Measurements from ENCODE around the gene SPRED2.
A peak's percentile ranks its signal among the peaks of the same experiment; 100 is the strongest.

The SPRED2 gene

DNA sequence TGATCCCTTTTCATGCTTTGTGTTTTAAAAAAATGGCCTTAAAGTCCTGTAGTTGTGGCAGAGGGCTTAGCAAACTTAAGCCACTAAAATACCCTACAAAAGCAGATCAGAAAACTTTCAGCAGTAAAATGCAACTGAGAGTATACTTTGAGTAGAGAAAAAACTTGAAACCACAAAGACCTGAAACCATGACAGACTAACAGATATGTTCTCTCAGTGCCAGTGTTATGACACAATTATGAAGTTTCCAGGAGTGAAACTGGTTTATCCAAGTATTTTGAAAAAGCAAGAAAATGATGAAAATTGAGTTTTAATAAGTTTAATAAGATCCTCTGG is 74.5 kb downstream of the SPRED2 start:
- TF ChIP-seq, protein P1, sequence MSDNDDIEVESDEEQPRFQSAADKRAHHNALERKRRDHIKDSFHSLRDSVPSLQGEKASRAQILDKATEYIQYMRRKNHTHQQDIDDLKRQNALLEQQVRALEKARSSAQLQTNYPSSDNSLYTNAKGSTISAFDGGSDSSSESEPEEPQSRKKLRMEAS (IDR thresholded peaks at IDR 0.05; ENCODE audit: low read depth, low read length): no peak
- TF ChIP-seq, protein P2, sequence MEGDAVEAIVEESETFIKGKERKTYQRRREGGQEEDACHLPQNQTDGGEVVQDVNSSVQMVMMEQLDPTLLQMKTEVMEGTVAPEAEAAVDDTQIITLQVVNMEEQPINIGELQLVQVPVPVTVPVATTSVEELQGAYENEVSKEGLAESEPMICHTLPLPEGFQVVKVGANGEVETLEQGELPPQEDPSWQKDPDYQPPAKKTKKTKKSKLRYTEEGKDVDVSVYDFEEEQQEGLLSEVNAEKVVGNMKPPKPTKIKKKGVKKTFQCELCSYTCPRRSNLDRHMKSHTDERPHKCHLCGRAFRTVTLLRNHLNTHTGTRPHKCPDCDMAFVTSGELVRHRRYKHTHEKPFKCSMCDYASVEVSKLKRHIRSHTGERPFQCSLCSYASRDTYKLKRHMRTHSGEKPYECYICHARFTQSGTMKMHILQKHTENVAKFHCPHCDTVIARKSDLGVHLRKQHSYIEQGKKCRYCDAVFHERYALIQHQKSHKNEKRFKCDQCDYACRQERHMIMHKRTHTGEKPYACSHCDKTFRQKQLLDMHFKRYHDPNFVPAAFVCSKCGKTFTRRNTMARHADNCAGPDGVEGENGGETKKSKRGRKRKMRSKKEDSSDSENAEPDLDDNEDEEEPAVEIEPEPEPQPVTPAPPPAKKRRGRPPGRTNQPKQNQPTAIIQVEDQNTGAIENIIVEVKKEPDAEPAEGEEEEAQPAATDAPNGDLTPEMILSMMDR (IDR thresholded peaks at IDR 0.05; ENCODE audit: low read depth, low read length): no peak
- TF ChIP-seq MYC (IDR thresholded peaks at IDR 0.05; ENCODE audit: low read depth, low read length) (no peak), POLR2A (IDR thresholded peaks at IDR 0.05; ENCODE audit: extremely low read depth, insufficient read length) (no peak)
- DNase-seq (ENCODE audit: low read depth): no peak
- H3K4me3 ChIP-seq (ENCODE audit: low read depth, low read length): no peak overlapping the region

DNA sequence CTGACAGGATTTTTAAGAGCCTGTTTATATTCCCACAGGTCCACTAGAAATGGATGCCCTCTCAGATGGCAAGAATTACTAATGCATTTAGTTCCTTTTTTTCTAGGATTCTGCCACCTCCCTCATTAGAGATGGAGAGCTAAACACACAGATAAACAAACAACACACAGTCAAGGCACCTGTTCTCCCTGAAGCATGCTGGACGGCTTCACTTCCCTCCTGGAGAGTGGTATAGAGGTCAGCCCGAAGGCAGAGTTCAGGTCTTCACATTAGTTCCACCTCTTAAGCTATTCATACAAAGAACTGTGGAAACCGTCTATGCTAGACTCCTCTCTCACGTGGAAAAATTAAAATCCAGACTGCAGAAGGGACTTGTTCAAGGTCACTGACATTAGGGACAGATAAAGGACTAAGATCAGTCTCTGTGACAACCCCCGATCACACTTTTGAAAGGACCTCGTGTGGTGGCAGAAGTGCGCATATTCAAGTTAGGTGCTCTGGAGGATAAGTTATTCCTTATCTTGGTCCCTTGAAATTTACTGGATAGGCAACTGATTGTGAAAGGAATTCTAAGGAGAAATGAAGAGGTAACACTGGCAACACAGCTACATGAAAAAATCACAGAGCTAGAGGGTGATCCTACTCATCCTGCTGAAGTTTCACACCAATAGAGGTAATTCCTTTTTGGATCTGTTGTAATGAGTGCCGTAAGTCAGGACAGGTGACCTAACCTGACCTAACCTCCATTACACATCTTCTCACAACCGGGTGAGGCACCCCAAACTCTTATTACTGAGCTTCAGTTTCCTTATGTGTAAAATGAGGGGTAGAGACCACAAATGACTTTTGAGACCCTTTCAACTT is 75.1 kb downstream of the SPRED2 start:
- no peak overlapping the region for H3K4me3 ChIP-seq (ENCODE audit: low read depth, low read length)
- no peak for TF ChIP-seq POLR2A (IDR thresholded peaks at IDR 0.05; ENCODE audit: extremely low read depth, insufficient read length)
- DNase-seq (ENCODE audit: low read depth): peak; percentile 40

DNA sequence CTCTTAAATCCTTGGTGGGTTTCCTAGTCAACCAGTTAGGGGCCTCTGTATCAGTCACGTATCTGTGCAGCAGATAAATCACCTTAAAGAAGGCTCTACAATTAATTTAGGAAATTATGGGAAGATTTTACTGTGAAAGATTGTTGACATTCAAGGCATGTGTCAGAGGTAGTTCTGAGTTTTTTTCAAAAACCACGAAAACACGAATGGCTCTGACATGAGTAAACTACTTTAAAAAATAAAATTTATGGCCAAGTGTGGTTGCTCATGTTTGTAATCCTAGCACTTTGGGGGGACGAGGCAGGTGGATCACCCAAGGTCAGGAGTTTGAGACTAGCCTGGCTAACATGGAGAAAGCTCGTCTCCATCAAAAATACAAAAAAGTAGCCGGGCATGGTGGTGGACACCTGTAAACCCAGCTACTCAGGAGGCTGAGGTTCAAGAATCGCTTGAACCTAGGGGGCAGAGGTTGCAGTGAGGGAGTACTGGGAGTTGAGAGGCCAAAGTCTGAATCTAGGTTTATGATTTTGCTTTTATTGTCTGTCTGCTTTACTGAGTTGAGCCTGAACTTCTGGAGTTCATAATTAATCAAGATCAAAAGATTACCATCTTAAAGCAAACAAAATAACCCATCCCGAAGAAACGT is 77.1 kb downstream of the SPRED2 start:
- TF ChIP-seq, protein P2 (IDR thresholded peaks at IDR 0.05; ENCODE audit: low read depth, low read length): no peak
- no peak for TF ChIP-seq MYC (IDR thresholded peaks at IDR 0.05; ENCODE audit: low read depth, low read length)
- no peak for TF ChIP-seq POLR2A (IDR thresholded peaks at IDR 0.05; ENCODE audit: extremely low read depth, insufficient read length)
- TF ChIP-seq, protein P1 (IDR thresholded peaks at IDR 0.05; ENCODE audit: low read depth, low read length): no peak
- no peak overlapping the region for H3K4me3 ChIP-seq (ENCODE audit: low read depth, low read length)
- no peak for DNase-seq (ENCODE audit: low read depth)

DNA sequence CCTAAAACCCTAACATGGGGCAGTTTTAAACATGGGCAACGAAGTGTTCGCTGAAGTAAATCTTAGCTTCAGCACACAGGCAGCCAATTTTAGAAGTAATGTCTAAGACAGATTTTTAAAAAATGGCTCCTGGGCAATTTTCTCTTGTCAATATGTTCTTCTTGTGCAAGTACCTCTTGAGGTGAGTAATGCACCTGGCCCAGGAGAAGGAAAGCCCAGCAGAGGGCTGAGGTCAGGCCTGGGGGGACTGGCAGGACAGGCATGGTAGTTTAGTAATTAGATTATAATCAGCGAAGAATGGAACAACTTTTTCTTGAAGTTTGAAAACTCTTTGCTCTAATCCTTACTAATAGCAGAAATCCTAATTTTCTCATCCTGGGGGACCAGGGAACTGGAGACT is 77.6 kb downstream of the SPRED2 start:
- TF ChIP-seq, protein P2 (IDR thresholded peaks at IDR 0.05; ENCODE audit: low read depth, low read length): no peak
- TF ChIP-seq MYC (IDR thresholded peaks at IDR 0.05; ENCODE audit: low read depth, low read length) (no peak), POLR2A (IDR thresholded peaks at IDR 0.05; ENCODE audit: extremely low read depth, insufficient read length) (no peak)
- TF ChIP-seq, protein P1 (IDR thresholded peaks at IDR 0.05; ENCODE audit: low read depth, low read length): no peak
- no peak overlapping the region for H3K4me3 ChIP-seq (ENCODE audit: low read depth, low read length)
- DNase-seq (ENCODE audit: low read depth): no peak

DNA sequence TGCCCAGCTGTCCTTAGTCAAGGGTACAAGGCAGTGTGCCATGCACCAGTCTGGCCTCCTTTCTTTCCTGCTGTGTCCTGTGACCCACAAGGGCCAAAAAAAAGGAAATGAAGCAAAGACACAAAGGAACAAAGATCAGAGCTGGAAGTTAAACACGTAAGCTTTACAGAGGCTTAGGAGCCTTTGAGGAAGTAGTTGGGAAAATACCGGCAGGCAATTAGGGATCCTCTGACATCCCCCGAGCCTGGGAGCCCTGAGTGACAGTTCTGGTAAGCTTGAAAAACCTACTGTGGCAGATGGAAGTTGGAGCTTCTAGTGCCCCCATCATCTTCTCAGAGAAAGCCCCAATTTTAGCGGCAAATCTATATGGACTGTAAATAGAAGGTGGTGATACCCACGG is 78.5 kb downstream of the SPRED2 start:
- no peak for TF ChIP-seq MYC (IDR thresholded peaks at IDR 0.05; ENCODE audit: low read depth, low read length)
- no peak overlapping the region for H3K4me3 ChIP-seq (ENCODE audit: low read depth, low read length)
- DNase-seq (ENCODE audit: low read depth): no peak

DNA sequence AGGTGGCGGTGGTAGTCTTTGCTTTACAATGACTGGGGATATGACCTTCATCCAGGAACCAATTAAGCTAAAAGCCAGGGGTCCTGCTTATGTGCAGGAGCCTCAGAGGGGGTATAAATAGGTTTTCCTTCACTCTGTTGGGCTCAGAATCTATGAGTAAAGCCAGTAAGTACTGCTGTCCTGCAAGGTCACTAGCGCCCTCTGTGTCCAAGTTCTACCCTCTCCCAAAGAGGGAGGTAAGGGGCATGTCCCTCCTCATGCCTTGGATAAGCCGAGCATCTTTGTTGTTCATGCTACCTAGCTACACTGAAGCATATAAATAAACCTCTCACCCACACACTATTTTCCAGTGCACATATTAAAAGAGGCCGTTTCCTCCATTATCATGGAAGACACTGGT is 79.4 kb downstream of the SPRED2 start:
- no peak overlapping the region for H3K4me3 ChIP-seq (ENCODE audit: low read depth, low read length)
- TF ChIP-seq MYC (IDR thresholded peaks at IDR 0.05; ENCODE audit: low read depth, low read length): no peak
- TF ChIP-seq, protein P2 (IDR thresholded peaks at IDR 0.05; ENCODE audit: low read depth, low read length): peak; percentile 16
- peak; percentile 29 for DNase-seq (ENCODE audit: low read depth)
